Kidney (tissue), 14 donors: ENCODE measurements around the gene ASAP3. TPM values are rescaled to one million over a fixed set of nuclear protein-coding genes. Genes with fewer than 3 reads are reported as not detected.

Source experiments
- DNase-seq, 5 donors: peaks; one replicate each; pipeline ENCODE4 v3.0.0-alpha.2; 2013 to 2020
- FAIRE-seq: peaks from 2 replicates; lab custom pipeline; 2012; peaks lifted over from hg19 to GRCh38; lab: Jason Lieb, UNC
- H3K27ac ChIP-seq, 2 donors: one replicate each; pipeline ENCODE4 v1.7.0; 2013; ENCODE audit warnings: low read depth in 2 of 2, low read length in 2 of 2, inconsistent platforms in 1 of 2
- H3K27me3 ChIP-seq: one replicate; pipeline ENCODE4 v1.7.1; 2013; ENCODE audit warnings: low read length, inconsistent platforms; ENCODE audit not compliant: control insufficient read depth, insufficient read depth
- H3K36me3 ChIP-seq, 3 donors: one replicate each; pipeline versions ENCODE4 v1.7.0 to v1.7.1; 2013; ENCODE audit warnings: low read length in 3 of 3, control low read depth in 1 of 3, inconsistent platforms in 1 of 3; ENCODE audit not compliant: insufficient read depth in 3 of 3, control insufficient read depth in 2 of 3
- H3K4me1 ChIP-seq, 3 donors: one replicate each; pipeline versions ENCODE4 v1.7.0 to v1.7.1; 2013; ENCODE audit warnings: low read length in 3 of 3, inconsistent platforms in 1 of 3, low read depth in 1 of 3; ENCODE audit not compliant: control insufficient read depth in 2 of 3, insufficient read depth in 2 of 3
- H3K4me3 ChIP-seq, 3 donors: one replicate each; pipeline versions ENCODE4 v1.7.0 to v1.8.1; 2013; ENCODE audit warnings: low read length in 3 of 3, control low read depth in 1 of 3, inconsistent platforms in 1 of 3
- H3K9ac ChIP-seq, 3 donors: one replicate each; pipeline versions ENCODE4 v1.7.0 to v1.7.1; 2013; ENCODE audit warnings: low read length in 3 of 3, control low read depth in 1 of 3, inconsistent platforms in 1 of 3
- H3K9me3 ChIP-seq, 3 donors: one replicate each; pipeline versions ENCODE4 v1.7.0 to v1.7.1; 2013; ENCODE audit warnings: low read length in 3 of 3, control low read depth in 1 of 3, inconsistent platforms in 1 of 3; ENCODE audit not compliant: control insufficient read depth in 2 of 3, insufficient read depth in 1 of 3
- intact Hi-C: fragments of 100-400 bp; cut with DNase I; formaldehyde crosslinking; loops from one replicate; pipeline ENCODE4 v1.11.1; 2022
- polyA plus RNA-seq: library from polyadenylated mRNA; stranded (reverse); fragments of 350-450 nt; fragmentation: Illumina TruSeq; extraction: RNeasy Lipid Tissue Mini Kit (QIAGEN cat#74804); gene quantifications from one replicate; pipeline ENCODE4 v1.2.3, GENCODE V29; 2014; ENCODE audit warnings: low read depth, low replicate concordance; ENCODE audit not compliant: insufficient read depth
- total RNA-seq: library from RNA; stranded (reverse); fragmentation: NEBNext Ultra II Directional; extraction: Animal tissue kit (Norgen Biotek cat#: 25700); gene quantifications from one replicate; pipeline ENCODE4 v1.2.1, GENCODE V29; 2021
- TF ChIP-seq, protein P1 (sequence below): IDR thresholded peaks from 3 replicates; pipeline ENCODE4 v1.5.1; 2012; ENCODE audit warnings: mild to moderate bottlenecking, moderate library complexity, borderline replicate concordance; ENCODE audit not compliant: insufficient read depth; ENCODE audit errors: extremely low read depth
- donor health status: control.
- donor health status: control.
- donor health status: control.
- donor health status: control.
- donor health status: control.
- donor health status: DM: yes; HTN: yes; CAD: no.
- donor health status: Normal renal cell carcinoma (clear cell type).

Gene ASAP3
- total and polyA plus RNA-seq, 2 donors from 2014 or later: 29.9 to 37.8 TPM

DNA sequence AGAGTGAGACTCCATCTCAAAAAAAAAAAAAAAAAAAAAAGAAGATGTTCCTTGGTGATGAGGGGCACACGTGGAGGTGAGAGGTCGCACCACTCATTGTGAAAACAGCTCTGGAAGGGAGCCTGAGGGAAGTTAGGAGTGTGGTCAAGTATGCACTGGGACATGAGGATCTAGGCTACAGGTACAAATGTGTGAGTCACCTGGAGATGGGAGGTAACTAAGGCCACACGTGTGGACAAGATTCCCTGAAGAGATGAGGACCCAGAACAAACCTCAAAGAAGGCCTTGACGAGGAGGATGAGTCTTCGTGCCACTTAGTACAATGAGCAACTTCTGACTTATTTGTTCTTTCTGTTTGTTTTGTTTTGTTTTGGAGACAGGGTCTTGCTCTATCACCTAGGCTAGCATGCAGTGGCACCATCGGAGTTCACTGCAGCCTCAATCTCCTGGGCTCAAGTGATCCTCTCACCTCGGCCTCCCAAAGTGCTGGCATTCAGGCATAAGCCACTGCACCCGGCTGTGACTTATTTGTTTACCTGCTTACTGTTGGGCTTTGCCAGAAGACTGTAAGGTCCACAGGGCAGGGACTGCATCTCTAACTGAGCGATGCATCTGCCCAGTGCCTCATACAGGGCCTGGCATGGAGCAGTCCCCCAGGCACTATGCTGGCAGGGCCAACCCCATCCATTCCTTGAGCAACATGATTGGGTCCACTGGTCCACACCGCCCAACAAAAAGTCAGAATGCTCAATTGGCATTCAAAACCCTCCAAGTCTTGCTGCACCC lies 6.4 kb downstream of the ASAP3 start:
- DNase-seq (no peak), FAIRE-seq (no peak)
- H3K9ac ChIP-seq: no peak overlapping the region
- no peak overlapping the region for H3K4me3 ChIP-seq
- TF ChIP-seq, protein P1, sequence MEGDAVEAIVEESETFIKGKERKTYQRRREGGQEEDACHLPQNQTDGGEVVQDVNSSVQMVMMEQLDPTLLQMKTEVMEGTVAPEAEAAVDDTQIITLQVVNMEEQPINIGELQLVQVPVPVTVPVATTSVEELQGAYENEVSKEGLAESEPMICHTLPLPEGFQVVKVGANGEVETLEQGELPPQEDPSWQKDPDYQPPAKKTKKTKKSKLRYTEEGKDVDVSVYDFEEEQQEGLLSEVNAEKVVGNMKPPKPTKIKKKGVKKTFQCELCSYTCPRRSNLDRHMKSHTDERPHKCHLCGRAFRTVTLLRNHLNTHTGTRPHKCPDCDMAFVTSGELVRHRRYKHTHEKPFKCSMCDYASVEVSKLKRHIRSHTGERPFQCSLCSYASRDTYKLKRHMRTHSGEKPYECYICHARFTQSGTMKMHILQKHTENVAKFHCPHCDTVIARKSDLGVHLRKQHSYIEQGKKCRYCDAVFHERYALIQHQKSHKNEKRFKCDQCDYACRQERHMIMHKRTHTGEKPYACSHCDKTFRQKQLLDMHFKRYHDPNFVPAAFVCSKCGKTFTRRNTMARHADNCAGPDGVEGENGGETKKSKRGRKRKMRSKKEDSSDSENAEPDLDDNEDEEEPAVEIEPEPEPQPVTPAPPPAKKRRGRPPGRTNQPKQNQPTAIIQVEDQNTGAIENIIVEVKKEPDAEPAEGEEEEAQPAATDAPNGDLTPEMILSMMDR: no peak
- no peaks in the 10 kb centered on the region for H3K36me3 ChIP-seq
- peak overlapping the region in 1 of 2 donors; percentile 57 for H3K27ac ChIP-seq
- peaks cover 0 to 21% (median 14%) of the 10 kb centered on the region in 3 donors for H3K4me1 ChIP-seq
- no peaks in the 10 kb centered on the region for H3K9me3 ChIP-seq
- no peaks in the 10 kb centered on the region for H3K27me3 ChIP-seq
- intact Hi-C loops: no loop called here

DNA sequence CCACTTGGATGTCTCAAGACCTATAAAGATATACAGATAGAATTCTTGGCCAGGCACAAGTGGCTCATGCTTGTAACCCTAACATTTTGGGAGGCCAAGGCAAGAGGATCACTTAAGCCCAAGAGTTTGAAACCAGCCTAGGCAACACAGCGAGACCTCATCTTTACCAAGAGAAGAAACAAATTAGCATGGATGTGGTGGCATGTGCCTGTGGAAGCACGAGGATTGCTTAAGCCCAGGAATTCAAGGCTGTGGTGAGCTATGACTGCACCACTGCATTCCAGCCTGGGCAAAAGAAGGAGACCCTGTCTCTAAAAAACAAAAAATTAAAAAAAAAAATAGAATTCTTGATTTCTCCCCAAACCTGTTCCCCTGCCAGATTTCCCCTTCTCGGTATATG lies 8.3 kb downstream of the ASAP3 start:
- no peak overlapping the region for H3K27ac ChIP-seq
- TF ChIP-seq, protein P1: no peak
- H3K36me3 ChIP-seq: no peaks in the 10 kb centered on the region
- H3K9me3 ChIP-seq: no peaks in the 10 kb centered on the region
- FAIRE-seq (no peak), DNase-seq (no peak)
- H3K9ac ChIP-seq: no peak overlapping the region
- no peak overlapping the region for H3K4me3 ChIP-seq
- intact Hi-C loops: no loop called here
- H3K27me3 ChIP-seq: no peaks in the 10 kb centered on the region
- H3K4me1 ChIP-seq: peaks cover 0 to 25% (median 23%) of the 10 kb centered on the region in 3 donors

DNA sequence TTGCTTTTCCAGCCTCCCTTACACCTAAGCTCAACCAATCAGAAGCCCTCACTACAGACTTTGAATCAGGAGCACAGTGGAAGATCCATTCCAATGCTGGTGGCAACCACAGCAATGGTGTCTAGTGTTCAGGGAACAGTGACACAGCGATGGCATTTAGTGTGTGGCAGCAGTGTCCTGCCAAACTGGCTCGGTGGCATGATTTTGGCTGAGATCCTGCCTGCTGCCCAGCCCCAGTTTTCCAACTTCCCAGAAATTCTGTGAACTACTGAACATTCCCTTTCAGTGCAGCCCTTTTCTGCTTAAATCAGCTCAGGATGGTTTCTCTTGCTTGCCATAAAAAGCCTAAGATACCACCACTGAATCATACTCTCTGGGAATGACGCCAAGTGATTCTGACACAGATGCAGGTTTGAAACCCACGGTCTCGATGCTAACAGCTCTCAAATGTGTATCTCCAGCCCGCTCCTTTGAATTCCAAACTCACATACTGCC lies 8.8 kb downstream of the ASAP3 start:
- intact Hi-C loops: no loop called here
- H3K4me3 ChIP-seq: no peak overlapping the region
- H3K27me3 ChIP-seq: no peaks in the 10 kb centered on the region
- H3K36me3 ChIP-seq: no peaks in the 10 kb centered on the region
- peak overlapping the region in 1 of 3 donors; percentile 26 for H3K9ac ChIP-seq
- H3K4me1 ChIP-seq: peaks cover 0 to 28% (median 28%) of the 10 kb centered on the region in 3 donors
- H3K9me3 ChIP-seq: no peaks in the 10 kb centered on the region
- DNase-seq: no peak
- TF ChIP-seq, protein P1: no peak
- FAIRE-seq: no peak
- no peak overlapping the region for H3K27ac ChIP-seq
